HEK293T (cell line): Measurements from ENCODE around the gene NEURL1.

Experiments
- BHLHE40 ChIP-seq: fragments of 450-650 bp; IDR thresholded peaks from 2 replicates; pipeline ENCODE4 v1.6.1; 2016; ENCODE audit warnings: mild to moderate bottlenecking, moderate library complexity, borderline replicate concordance
- FOXA1 ChIP-seq: fragments of 450-650 bp; IDR thresholded peaks from 2 replicates; pipeline ENCODE4 v1.6.1; 2016; ENCODE audit warnings: mild to moderate bottlenecking
- FOXK2 ChIP-seq: fragments of 450-650 bp; IDR thresholded peaks from 2 replicates; pipeline ENCODE4 v1.6.1; 2016; ENCODE audit warnings: mild to moderate bottlenecking
- FOXM1 ChIP-seq: fragments of 450-650 bp; IDR thresholded peaks from 2 replicates; pipeline ENCODE4 v1.6.1; 2017; ENCODE audit warnings: mild to moderate bottlenecking, borderline replicate concordance
- LEF1 ChIP-seq: fragments of 450-650 bp; IDR thresholded peaks from 2 replicates; pipeline ENCODE4 v1.6.1; 2017; ENCODE audit warnings: mild to moderate bottlenecking, borderline replicate concordance
- SP1 ChIP-seq: fragments of 450-650 bp; IDR thresholded peaks from 2 replicates; pipeline ENCODE4 v1.6.1; 2017
- SUZ12 ChIP-seq: fragments of 450-650 bp; IDR thresholded peaks from 2 replicates; pipeline ENCODE4 v1.6.1; 2016; ENCODE audit warnings: mild to moderate bottlenecking

DNA sequence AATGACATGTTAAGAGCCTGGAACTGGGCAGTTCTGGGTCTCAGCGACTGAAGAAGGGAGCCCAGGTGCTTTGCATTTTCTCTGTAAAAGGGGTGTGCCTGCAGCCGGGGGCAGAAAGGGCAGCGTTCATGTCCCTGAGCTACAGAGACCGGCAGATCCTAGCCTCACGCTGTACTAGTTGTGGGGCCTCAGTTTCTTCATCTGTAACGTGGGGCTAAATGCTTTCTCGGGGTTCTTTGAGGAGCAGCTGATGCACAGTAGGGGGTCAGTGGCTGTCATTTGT lies 79.6 kb downstream of the NEURL1 start:
- TF ChIP-seq SP1: no peak
- TF ChIP-seq FOXA1: no peak
- TF ChIP-seq FOXK2: no peak
- no peak for TF ChIP-seq BHLHE40
- TF ChIP-seq SUZ12: no peak
- no peak for TF ChIP-seq FOXM1
- TF ChIP-seq LEF1: no peak
